Calu3 (cell line): ENCODE data around the gene ATF7. TPM values are rescaled to one million over a fixed set of nuclear protein-coding genes. Genes with fewer than 3 reads are reported as not detected.

Experiments used
- BruUV-seq: library from RNA; stranded (reverse); fragments of 400-500 nt; replicated peaks from 2 replicates; lab custom pipeline; 2021; lab: Mats Ljungman, UMichigan
- CTCF ChIA-PET: fragments of 300-600 bp; sonication (Branson Sonifier 250); formaldehyde crosslinking; loops from one replicate; lab custom pipeline; 2022; ENCODE audit warnings: antibody characterized with exemption; lab: Charles Lee
- DNase-seq: peaks from one replicate; pipeline ENCODE4 v3.0.0; 2022
- H3K27ac Mint-ChIP-seq: one replicate; pipeline ENCODE4 v1.8.0; 2022; ENCODE audit warnings: mixed read lengths; ENCODE audit not compliant: unreplicated experiment
- H3K27me3 Mint-ChIP-seq: one replicate; pipeline ENCODE4 v1.8.0; 2022; ENCODE audit warnings: mixed read lengths; ENCODE audit not compliant: unreplicated experiment
- H3K36me3 Mint-ChIP-seq: one replicate; pipeline ENCODE4 v1.8.0; 2022; ENCODE audit warnings: mild to moderate bottlenecking, moderate library complexity, mixed read lengths; ENCODE audit not compliant: insufficient read depth, unreplicated experiment
- H3K4me1 Mint-ChIP-seq: one replicate; pipeline ENCODE4 v1.8.0; 2022; ENCODE audit warnings: mild to moderate bottlenecking, low read depth, mixed read lengths; ENCODE audit not compliant: unreplicated experiment
- H3K4me3 Mint-ChIP-seq: one replicate; pipeline ENCODE4 v1.8.0; 2022; ENCODE audit warnings: mild to moderate bottlenecking, low read depth, moderate library complexity, mixed read lengths; ENCODE audit not compliant: unreplicated experiment
- H3K9me3 Mint-ChIP-seq: one replicate; pipeline ENCODE4 v1.8.0; 2022; ENCODE audit warnings: low read depth, mixed read lengths; ENCODE audit not compliant: unreplicated experiment
- CTCF ChIP-seq: fragments of 200-600 bp; IDR thresholded peaks from one replicate; pipeline ENCODE4 v1.8.0; 2022; ENCODE audit warnings: antibody characterized with exemption; ENCODE audit not compliant: unreplicated experiment
- intact Hi-C: fragments of 100-400 bp; cut with micrococcal nuclease; formaldehyde crosslinking; loops from one replicate; pipeline ENCODE4 v1.10.0; 2022; ENCODE audit not compliant: unreplicated experiment
- total RNA-seq: library from RNA; stranded (reverse); gene quantifications from 2 replicates; pipeline ENCODE4 v1.2.3, GENCODE V29; 2022

Gene ATF7
- total RNA-seq, 1 experiment from 2014 or later, result 18.0 TPM

GRCh38 chr12:53463802-53464560, 162.2 kb downstream of the ATF7 start:
- H3K36me3 Mint-ChIP-seq, result peaks cover 92% of the 10 kb centered on the region
- H3K4me3 Mint-ChIP-seq, result no peak overlapping the region
- no peaks in the 10 kb centered on the region for H3K9me3 Mint-ChIP-seq
- DNase-seq, result no peak
- H3K27ac Mint-ChIP-seq, result no peak overlapping the region
- CTCF ChIA-PET, result no interaction called here
- H3K4me1 Mint-ChIP-seq, result peaks cover 8% of the 10 kb centered on the region
- no TSS peak for BruUV-seq
- no peaks in the 10 kb centered on the region for H3K27me3 Mint-ChIP-seq
- intact Hi-C loops, result no loop called here
- no peak for TF ChIP-seq CTCF

GRCh38 chr12:53462935-53463334, 163.2 kb downstream of the ATF7 start:
- intact Hi-C loops, result no loop called here
- CTCF ChIA-PET, result no interaction called here
- TF ChIP-seq CTCF, result no peak
- Mint-ChIP-seq H3K4me3 (no peak overlapping the region), H3K9me3 (no peaks in the 10 kb centered on the region), H3K27me3 (no peaks in the 10 kb centered on the region), H3K36me3 (peaks cover 92% of the 10 kb centered on the region), H3K4me1 (peaks cover 8% of the 10 kb centered on the region), H3K27ac (no peak overlapping the region)
- BruUV-seq, result no TSS peak
- DNase-seq, result no peak

- H3K4me1 Mint-ChIP-seq, result peaks cover 8% of the 10 kb centered on the region
- no peak for DNase-seq
- CTCF ChIA-PET, result interaction anchor here (0.9 kb wide), 1 partner anchor 15 kb away, joined by 3 read pairs; no protein-coding TSS in a partner anchor
- H3K4me3 Mint-ChIP-seq, result no peak overlapping the region
- intact Hi-C loops, result no loop called here
- BruUV-seq, result no TSS peak
- H3K9me3 Mint-ChIP-seq, result no peaks in the 10 kb centered on the region
- peaks cover 85% of the 10 kb centered on the region for H3K36me3 Mint-ChIP-seq
- no peaks in the 10 kb centered on the region for H3K27me3 Mint-ChIP-seq
- no peak overlapping the region for H3K27ac Mint-ChIP-seq
- no peak for TF ChIP-seq CTCF
Measured at GRCh38 chr12:53461591-53461990, 164.6 kb downstream of the ATF7 start.

GRCh38 chr12:53461059-53461458, 165.1 kb downstream of the ATF7 start:
- Mint-ChIP-seq H3K4me1 (peaks cover 8% of the 10 kb centered on the region), H3K27ac (no peak overlapping the region), H3K36me3 (peaks cover 83% of the 10 kb centered on the region), H3K9me3 (no peaks in the 10 kb centered on the region), H3K27me3 (no peaks in the 10 kb centered on the region), H3K4me3 (no peak overlapping the region)
- CTCF ChIA-PET, result no interaction called here
- BruUV-seq, result no TSS peak
- no peak for DNase-seq
- intact Hi-C loops, result no loop called here
- TF ChIP-seq CTCF, result no peak
